H1 (cell line): ENCODE measurements around the gene HBB. TPM values are rescaled to one million over a fixed set of nuclear protein-coding genes. Genes with fewer than 3 reads are reported as not detected.

ENCODE experiments used
- CTCF ChIA-PET: fragments of 300-600 bp; sonication (Branson Sonifier 250); formaldehyde crosslinking; loops from one replicate; lab custom pipeline; 2021; ENCODE audit not compliant: partially characterized antibody; lab: Charles Lee
- POLR2A ChIA-PET: fragments of 300-600 bp; sonication (Branson Sonifier 250); formaldehyde crosslinking; loops from one replicate; lab custom pipeline; 2021; ENCODE audit warnings: inconsistent platforms; ENCODE audit not compliant: partially characterized antibody; lab: Charles Lee
- DNase-seq, 2 experiments: peaks; one replicate each; pipeline versions ENCODE4 v3.0.0 to v3.0.0-alpha.2; 2010 to 2022; ENCODE audit warnings: low spot score in 2 of 2, low read depth in 1 of 2, mixed read lengths in 1 of 2
- FAIRE-seq: peaks from 2 replicates; lab custom pipeline; 2011; peaks lifted over from hg19 to GRCh38; lab: Jason Lieb, UNC
- H2AFZ ChIP-seq: 2 replicates; pipeline ENCODE4 v1.8.1; 2012; ENCODE audit warnings: low read length, inconsistent platforms
- H2AK5ac ChIP-seq: 2 replicates; pipeline ENCODE4 v1.6.1; 2013; ENCODE audit warnings: low read depth, low read length
- H2BK120ac ChIP-seq: replicated peaks from 2 replicates; pipeline ENCODE3; 2013; ENCODE audit warnings: low read depth, low read length, inconsistent platforms
- H2BK12ac ChIP-seq: 2 replicates; pipeline ENCODE4 v1.6.1; 2013; ENCODE audit warnings: low read depth, low read length
- H2BK15ac ChIP-seq: 2 replicates; pipeline ENCODE4 v1.6.1; 2013; ENCODE audit warnings: low read length
- H2BK20ac ChIP-seq: 2 replicates; pipeline ENCODE4 v1.6.1; 2013; ENCODE audit warnings: low read length
- H2BK5ac ChIP-seq: 2 replicates; pipeline ENCODE4 v1.6.1; 2013; ENCODE audit warnings: low read depth, low read length
- H3K14ac ChIP-seq: 2 replicates; pipeline ENCODE4 v1.6.1; 2013; ENCODE audit warnings: inconsistent platforms; ENCODE audit not compliant: insufficient read length
- H3K18ac ChIP-seq: 2 replicates; pipeline ENCODE4 v1.6.1; 2013; ENCODE audit warnings: low read length; ENCODE audit errors: extremely low read depth
- H3K23ac ChIP-seq: 2 replicates; pipeline ENCODE4 v1.6.1; 2013; ENCODE audit warnings: inconsistent platforms; ENCODE audit not compliant: insufficient read length
- H3K23me2 ChIP-seq: 2 replicates; pipeline ENCODE4 v1.6.1; 2013; ENCODE audit warnings: low read depth, low read length
- H3K27ac ChIP-seq: 2 replicates; pipeline ENCODE4 v1.6.1; 2011; ENCODE audit warnings: low read depth, low read length, inconsistent platforms
- H3K27me3 ChIP-seq, 4 experiments: replicated peaks in 1 of 4; 1 replicate in 1 of 4; 2 replicates in 3 of 4; pipeline versions ENCODE4 v1.6.1 to v1.8.1; 2011 to 2013; ENCODE audit warnings: low read length in 3 of 4, mild to moderate bottlenecking in 3 of 4, inconsistent platforms in 2 of 4, mixed read lengths in 2 of 4, moderate library complexity in 1 of 4; ENCODE audit not compliant: control insufficient read depth in 3 of 4, insufficient read depth in 3 of 4; ENCODE audit errors: extremely low read depth in 1 of 4
- H3K36me3 ChIP-seq, 4 experiments: 2 replicates each; pipeline versions ENCODE4 v1.6.1 to v1.8.1; 2011 to 2013; ENCODE audit warnings: mild to moderate bottlenecking in 4 of 4, low read length in 3 of 4, moderate library complexity in 2 of 4, control low read depth in 1 of 4, inconsistent platforms in 1 of 4; ENCODE audit not compliant: insufficient read depth in 4 of 4, control insufficient read depth in 2 of 4
- H3K4ac ChIP-seq: replicated peaks from 2 replicates; pipeline ENCODE3; 2013; ENCODE audit warnings: low read length, low read depth, mixed read lengths, inconsistent platforms; ENCODE audit not compliant: insufficient read length
- H3K4me1 ChIP-seq, 4 experiments: replicated peaks in 1 of 4; 1 replicate in 1 of 4; 2 replicates in 3 of 4; pipeline versions ENCODE4 v1.6.1 to v1.8.1; 2011 to 2013; ENCODE audit warnings: low read length in 3 of 4, inconsistent platforms in 2 of 4, mixed read lengths in 1 of 4; ENCODE audit not compliant: insufficient read depth in 4 of 4, control insufficient read depth in 3 of 4
- H3K4me2 ChIP-seq, 2 experiments: 2 replicates each; pipeline versions ENCODE4 v1.6.1 to v1.8.1; 2011 to 2013; ENCODE audit warnings: low read depth in 2 of 2, low read length in 2 of 2, control low read depth in 1 of 2, inconsistent platforms in 1 of 2, mild to moderate bottlenecking in 1 of 2; ENCODE audit not compliant: insufficient read depth in 1 of 2
- H3K4me3 ChIP-seq, 4 experiments: fragments of 200-600, 300-600 bp in 1 of 4; sonication (generic), shearing (Covaris generic), sonication (Bioruptor Twin) in 1 of 4; 2 replicates each; pipeline versions ENCODE4 v1.5.1 to v1.8.1; 2011 to 2016; ENCODE audit warnings: low read length in 4 of 4, low read depth in 3 of 4, control low read depth in 2 of 4, inconsistent platforms in 2 of 4, mild to moderate bottlenecking in 2 of 4, mixed read lengths in 1 of 4, moderate library complexity in 1 of 4; ENCODE audit not compliant: insufficient read depth in 2 of 4; ENCODE audit errors: extremely low read depth in 1 of 4
- H3K56ac ChIP-seq: replicated peaks from 2 replicates; pipeline ENCODE3; 2013; ENCODE audit warnings: low read depth, mild to moderate bottlenecking, mixed read lengths, low read length, inconsistent platforms; ENCODE audit not compliant: insufficient read length
- H3K79me1 ChIP-seq: 2 replicates; pipeline ENCODE4 v1.6.1; 2013; ENCODE audit warnings: low read depth, low read length, control low read depth
- H3K79me2 ChIP-seq, 2 experiments: 2 replicates each; pipeline versions ENCODE4 v1.6.1 to v1.8.1; 2012 to 2013; ENCODE audit warnings: low read length in 2 of 2, mild to moderate bottlenecking in 2 of 2, inconsistent platforms in 1 of 2; ENCODE audit not compliant: insufficient read depth in 2 of 2, control insufficient read depth in 1 of 2
- H3K9ac ChIP-seq, 4 experiments: replicated peaks in 1 of 4; 1 replicate in 1 of 4; 2 replicates in 3 of 4; pipeline versions ENCODE4 v1.6.1 to v1.8.1; 2011 to 2013; ENCODE audit warnings: low read depth in 3 of 4, low read length in 3 of 4, control low read depth in 2 of 4, mild to moderate bottlenecking in 2 of 4, moderate library complexity in 2 of 4, inconsistent platforms in 1 of 4; ENCODE audit errors: extremely low read depth in 1 of 4
- H3K9me3 ChIP-seq, 2 experiments: 2 replicates each; pipeline versions ENCODE4 v1.6.1 to v1.8.1; 2012 to 2013; ENCODE audit warnings: mild to moderate bottlenecking in 2 of 2, moderate library complexity in 2 of 2, control low read depth in 1 of 2, inconsistent platforms in 1 of 2, low read depth in 1 of 2, low read length in 1 of 2, mixed read lengths in 1 of 2; ENCODE audit not compliant: insufficient read depth in 2 of 2
- H4K20me1 ChIP-seq, 2 experiments: replicated peaks in 1 of 2; 2 replicates each; pipeline versions ENCODE3 to v1.8.1; 2011 to 2013; ENCODE audit warnings: inconsistent platforms in 2 of 2, low read length in 2 of 2, mild to moderate bottlenecking in 1 of 2; ENCODE audit not compliant: insufficient read depth in 2 of 2, control insufficient read depth in 1 of 2
- H4K5ac ChIP-seq: 2 replicates; pipeline ENCODE4 v1.6.1; 2013; ENCODE audit warnings: low read length, low read depth, mixed read lengths, inconsistent platforms; ENCODE audit not compliant: insufficient read length
- H4K8ac ChIP-seq: 2 replicates; pipeline ENCODE4 v1.8.0; 2013; ENCODE audit warnings: mild to moderate bottlenecking, moderate library complexity, low read length, inconsistent platforms; ENCODE audit not compliant: insufficient read depth; ENCODE audit errors: extremely low read depth
- H4K91ac ChIP-seq: replicated peaks from 2 replicates; pipeline ENCODE3; 2013; ENCODE audit warnings: low read length, mixed read lengths, inconsistent platforms; ENCODE audit not compliant: insufficient read length
- MAX ChIP-seq: IDR thresholded peaks from 2 replicates; pipeline ENCODE4 v1.6.1; 2012; ENCODE audit warnings: inconsistent platforms
- WGBS, 2 experiments: shearing (Covaris generic) in 1 of 2; methylation state at CpG; one replicate each; pipeline versions ENCODE4 v1.1.6 to v1.1.7; 2013 to 2015; ENCODE audit warnings: low lambda C conversion rate in 2 of 2, mixed read lengths in 2 of 2, inconsistent platforms in 1 of 2, low coverage in 1 of 2, missing lambda C conversion rate in 1 of 2; ENCODE audit not compliant: insufficient replicate concordance in 2 of 2, insufficient coverage in 1 of 2, insufficient read length in 1 of 2; ENCODE audit errors: extremely low coverage in 1 of 2, missing lambda C conversion rate in 1 of 2; 5-methylcytosine and 5-hydroxymethylcytosine counted together
- polyA plus RNA-seq, 7 experiments: library from polyadenylated mRNA; depleted of rRNA in 3 of 7; stranded (reverse) in 5 of 7; unstranded in 2 of 7; fragments of >200 nt in 5 of 7; fragments of 200-250 nt in 2 of 7; gene quantifications; 1 replicate in 5 of 7; 2 replicates in 1 of 7; 4 replicates in 1 of 7; pipeline versions ENCODE4 v1.2.1 to v1.2.3, GENCODE V29; 2011 to 2013; ENCODE audit warnings: missing spikeins in 2 of 7, mixed read lengths in 2 of 7
- total RNA-seq: library from RNA; stranded (reverse); fragmentation: NEBNext Ultra II Directional; extraction: Animal tissue kit (Norgen Biotek cat#: 25700); gene quantifications from 2 replicates; pipeline ENCODE4 v1.2.1, GENCODE V29; 2021

HBB gene
- total and polyA plus RNA-seq, 2 of the 8 experiments (the other 6 are each of a cell fraction or from before 2014, with no cell fraction given), result not detected

- Histone ChIP-seq H2BK20ac (no peak overlapping the region), H2BK12ac (no peak overlapping the region), H2AFZ (no peak overlapping the region), H3K36me3 (no peaks in the 10 kb centered on the region), H2BK15ac (no peak overlapping the region), H2AK5ac (no peak overlapping the region), H3K27ac (no peak overlapping the region), H4K8ac (no peak overlapping the region), H4K5ac (no peak overlapping the region), H3K27me3 (no peaks in the 10 kb centered on the region), H3K79me1 (0 out of 2 replicates have a peak, but pooled peaks cover 2% of the 10 kb centered on the region), H3K23me2 (no peaks in the 10 kb centered on the region; the same call in 1 of the 2 replicates), H3K4me2 (no peak overlapping the region), H4K91ac (no peak overlapping the region), H3K79me2 (no peaks in the 10 kb centered on the region), H2BK120ac (no peak overlapping the region), H3K23ac (no peak overlapping the region), H4K20me1 (no peaks in the 10 kb centered on the region), H3K56ac (no peak overlapping the region), H3K4ac (no peak overlapping the region), H3K18ac (no peak overlapping the region), H3K14ac (no peak overlapping the region), H2BK5ac (no peak overlapping the region), H3K4me1 (no peaks in the 10 kb centered on the region; a peak in 2 of 7 replicates), H3K9ac (no peak overlapping the region), H3K9me3 (no peaks in the 10 kb centered on the region), H3K4me3 (no peak overlapping the region)
- DNase-seq (no peak), FAIRE-seq (no peak)
- 84% methylated on average over 6 of the region's 6 CpGs; no CpG with 5 or more reads in 1 of the 2 experiments for WGBS, 2 experiments
- POLR2A ChIA-PET, result no interaction called here
- CTCF ChIA-PET, result interaction anchor here (0.6 to 8.6 kb wide), 4 partner anchors 10 to 289 kb away, joined by 3 to 48 read pairs (median 4); no protein-coding TSS in a partner anchor
- TF ChIP-seq MAX, result no peak
These were observed 48.7 kb upstream of the HBB start for GRCh38 chr11:5275369-5276110.
